SU-DHL-6 (cell line): Measurements from ENCODE around the gene ZCCHC12.

Experiments used
- CTCF ChIP-seq: fragments of 200-600 bp; sonication (generic); IDR thresholded peaks from one replicate; pipeline ENCODE4 v1.5.1; 2017; ENCODE audit warnings: antibody characterized with exemption, mild to moderate bottlenecking, low read length, moderate library complexity; ENCODE audit not compliant: insufficient read depth, poor library complexity, severe bottlenecking
- EZH2phosphoT487 ChIP-seq: fragments of 200-600 bp; sonication (generic), shearing (Covaris generic); conservative IDR thresholded peaks from 2 replicates; pipeline ENCODE4 v1.6.1; 2018; ENCODE audit warnings: mild to moderate bottlenecking, antibody characterized with exemption, low read length, moderate library complexity, mixed read lengths

GRCh38 chrX:118855681-118856310 is 32.2 kb downstream of the ZCCHC12 start:
- TF ChIP-seq CTCF, result no peak
- no peak for TF ChIP-seq EZH2phosphoT487
